DMS153 treated with DMSO at 0.1 percent for 48 hours (cell line): Measurements from ENCODE around the gene SH3BP1.
"Not testable (repeated sequence)": the region's sequence is repeated elsewhere in the genome, so short reads cannot be mapped to it uniquely, and the experiment has no call there.

Experiments used
- DNase-seq: peaks from one replicate; lab custom pipeline; 2025; ENCODE audit not compliant: unreplicated experiment; lab: John Stamatoyannopoulos, UW

SH3BP1 gene

DNA sequence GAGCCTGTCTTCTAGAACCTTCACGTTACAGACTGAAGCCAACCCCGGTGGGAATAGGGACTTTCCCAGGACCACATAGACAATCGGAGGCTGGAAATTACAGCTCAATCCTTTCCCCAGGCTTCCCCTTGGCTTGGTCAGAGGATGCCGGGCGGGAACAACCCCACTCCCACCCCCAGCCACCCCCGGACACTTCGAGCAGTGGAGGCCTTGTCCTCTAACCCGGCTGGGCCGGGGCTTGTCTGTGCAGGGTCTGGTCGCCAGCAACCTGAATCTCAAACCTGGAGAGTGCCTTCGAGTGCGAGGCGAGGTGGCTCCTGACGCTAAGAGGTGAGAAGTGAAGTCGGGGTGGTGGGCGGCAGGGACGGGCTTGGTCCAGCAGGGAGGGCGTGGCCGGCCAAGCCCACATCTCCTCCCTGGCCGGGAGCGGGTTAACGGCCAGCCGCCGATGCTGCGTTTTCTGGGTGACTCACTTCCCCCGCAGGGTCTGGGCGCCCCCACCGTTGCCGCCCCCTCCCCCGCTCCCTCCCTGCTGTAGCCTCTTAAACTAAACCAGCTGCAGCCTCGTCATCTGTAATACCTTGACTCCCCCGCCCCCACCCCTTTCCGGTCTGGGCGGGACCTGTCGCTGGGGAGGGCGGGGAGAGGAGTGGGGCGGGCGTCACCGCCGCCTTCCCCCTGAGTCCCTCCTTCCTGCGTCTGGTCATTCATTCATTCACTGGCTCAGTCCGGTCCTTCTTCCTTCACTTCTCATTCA is 37.4 kb downstream of the SH3BP1 start:
- DNase-seq = peak; percentile 66

DNA sequence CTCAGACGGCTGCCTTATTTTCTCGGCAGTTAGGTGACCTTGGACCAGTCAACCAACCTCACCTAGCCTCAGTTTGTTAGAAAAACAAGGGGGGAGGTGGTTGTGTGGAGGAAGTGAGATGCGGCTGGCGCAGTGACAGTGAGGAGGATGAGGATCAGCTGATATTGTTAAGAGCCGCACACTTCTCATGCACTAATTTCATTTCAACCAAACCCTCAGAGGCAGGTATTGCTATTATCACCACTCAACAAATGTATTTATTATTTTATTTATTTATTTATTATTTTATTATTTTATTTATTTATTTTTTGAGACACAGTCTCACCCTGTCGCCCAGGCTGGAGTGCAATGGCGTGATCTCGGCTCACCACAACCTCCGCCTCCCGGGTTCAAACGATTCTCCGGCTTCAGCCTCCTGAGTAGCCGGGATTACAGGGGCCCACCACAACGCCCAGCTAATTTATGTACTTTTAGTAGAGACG is 38.1 kb downstream of the SH3BP1 start:
- DNase-seq = no peak

DNA sequence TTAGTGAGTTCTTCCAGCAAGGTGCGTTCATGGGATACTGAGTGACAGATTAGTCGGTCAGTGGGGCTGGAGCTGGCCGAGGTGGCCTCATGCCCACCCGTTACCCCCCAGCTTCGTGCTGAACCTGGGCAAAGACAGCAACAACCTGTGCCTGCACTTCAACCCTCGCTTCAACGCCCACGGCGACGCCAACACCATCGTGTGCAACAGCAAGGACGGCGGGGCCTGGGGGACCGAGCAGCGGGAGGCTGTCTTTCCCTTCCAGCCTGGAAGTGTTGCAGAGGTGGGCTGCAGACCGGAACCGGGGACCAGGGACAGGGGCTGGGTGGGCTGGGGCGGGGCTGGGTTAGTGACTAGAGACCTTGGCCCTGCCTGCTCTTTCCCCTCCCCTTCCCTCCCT is 38.9 kb downstream of the SH3BP1 start:
- no peak for DNase-seq

DNA sequence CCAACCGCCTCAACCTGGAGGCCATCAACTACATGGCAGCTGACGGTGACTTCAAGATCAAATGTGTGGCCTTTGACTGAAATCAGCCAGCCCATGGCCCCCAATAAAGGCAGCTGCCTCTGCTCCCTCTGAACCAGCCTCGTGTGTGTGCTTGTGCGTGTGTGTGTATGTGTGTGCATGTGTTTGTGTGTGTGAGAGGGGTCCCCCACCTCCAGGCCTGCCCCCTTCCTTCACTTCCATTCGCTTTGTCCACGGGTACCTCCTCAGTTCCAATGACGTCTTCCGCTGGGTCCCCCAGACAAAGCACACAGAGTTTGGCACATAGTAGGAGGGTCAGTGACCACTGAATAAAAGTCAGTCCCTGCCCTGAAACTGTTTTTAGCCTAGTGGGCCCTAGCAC is 40.2 kb downstream of the SH3BP1 start:
- no peak for DNase-seq

DNA sequence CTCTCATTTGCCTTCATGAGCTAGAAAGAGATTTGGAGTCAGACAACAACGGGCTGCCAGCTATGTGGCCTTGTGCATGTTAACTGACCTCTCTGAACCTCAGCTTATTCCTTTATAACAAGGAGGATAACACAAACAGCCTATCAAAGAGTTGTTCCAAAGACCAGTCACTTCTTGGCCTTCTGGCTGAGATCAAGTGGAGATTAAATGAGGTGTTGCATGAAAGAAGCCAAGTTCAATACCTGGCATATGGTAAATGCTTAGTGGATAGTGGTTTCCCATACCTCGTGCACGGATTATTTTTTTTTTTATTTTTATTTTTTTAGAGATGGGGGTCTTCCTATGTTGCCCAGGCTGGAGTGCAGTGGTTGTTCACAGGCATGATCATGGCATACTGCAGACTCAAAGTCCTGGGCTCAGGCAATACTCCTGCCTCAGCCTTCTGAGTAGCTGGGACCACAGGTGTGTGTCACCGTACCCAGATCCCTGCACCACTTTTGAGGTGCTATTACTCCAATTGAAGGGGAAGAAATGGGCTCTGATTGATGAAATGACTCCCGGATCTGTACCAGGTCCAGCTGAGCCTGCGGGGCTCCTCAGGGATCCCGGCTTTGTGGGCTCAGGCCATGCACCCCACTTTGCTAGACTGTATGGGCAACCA is 40.9 kb downstream of the SH3BP1 start:
- no peak for DNase-seq

DNA sequence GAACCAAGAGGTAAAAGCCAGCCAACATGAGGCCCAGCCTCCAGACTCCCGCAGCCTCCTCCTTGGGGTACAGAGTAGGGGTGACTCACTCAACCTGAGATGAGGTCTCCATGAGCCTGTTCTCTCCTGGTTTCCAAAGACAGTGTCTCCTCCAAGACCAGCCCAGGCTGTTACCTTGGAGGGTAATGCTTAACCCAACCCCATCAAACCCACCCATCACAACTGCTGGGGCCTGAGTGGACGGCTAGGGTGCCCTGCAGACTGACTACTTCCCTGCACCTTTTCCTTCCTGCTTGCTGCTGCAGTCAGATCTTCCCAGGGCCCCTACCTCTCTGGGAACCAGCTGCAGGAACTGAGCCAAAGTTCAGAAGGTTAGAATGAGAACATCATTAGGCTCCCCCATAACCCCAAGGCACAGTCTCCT is 41.5 kb downstream of the SH3BP1 start:
- DNase-seq = no peak

DNA sequence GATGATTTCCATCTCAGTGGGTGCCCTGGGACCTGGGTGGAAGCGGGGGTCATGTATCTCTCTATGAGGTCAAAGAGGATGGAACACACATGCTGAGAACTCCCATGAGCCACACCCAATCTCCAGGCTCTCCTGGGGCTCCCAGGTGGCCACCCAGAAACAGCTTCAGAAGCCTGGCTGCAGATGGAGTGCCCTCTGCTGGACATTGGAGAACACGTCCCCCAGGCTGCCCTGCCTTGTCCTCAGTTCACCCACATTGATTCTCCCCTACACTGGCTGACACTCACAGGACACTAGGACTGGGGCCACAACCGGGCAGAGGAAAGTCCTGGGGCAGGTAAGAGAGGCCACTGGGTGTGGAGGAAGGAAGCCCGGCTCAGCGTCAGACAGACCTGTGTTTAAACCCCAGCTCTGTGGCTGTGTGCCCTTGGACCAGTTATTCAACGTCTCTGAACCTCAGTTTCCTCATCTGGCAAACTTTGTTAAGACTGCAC is 42.1 kb downstream of the SH3BP1 start:
- DNase-seq = peak; percentile 44

DNA sequence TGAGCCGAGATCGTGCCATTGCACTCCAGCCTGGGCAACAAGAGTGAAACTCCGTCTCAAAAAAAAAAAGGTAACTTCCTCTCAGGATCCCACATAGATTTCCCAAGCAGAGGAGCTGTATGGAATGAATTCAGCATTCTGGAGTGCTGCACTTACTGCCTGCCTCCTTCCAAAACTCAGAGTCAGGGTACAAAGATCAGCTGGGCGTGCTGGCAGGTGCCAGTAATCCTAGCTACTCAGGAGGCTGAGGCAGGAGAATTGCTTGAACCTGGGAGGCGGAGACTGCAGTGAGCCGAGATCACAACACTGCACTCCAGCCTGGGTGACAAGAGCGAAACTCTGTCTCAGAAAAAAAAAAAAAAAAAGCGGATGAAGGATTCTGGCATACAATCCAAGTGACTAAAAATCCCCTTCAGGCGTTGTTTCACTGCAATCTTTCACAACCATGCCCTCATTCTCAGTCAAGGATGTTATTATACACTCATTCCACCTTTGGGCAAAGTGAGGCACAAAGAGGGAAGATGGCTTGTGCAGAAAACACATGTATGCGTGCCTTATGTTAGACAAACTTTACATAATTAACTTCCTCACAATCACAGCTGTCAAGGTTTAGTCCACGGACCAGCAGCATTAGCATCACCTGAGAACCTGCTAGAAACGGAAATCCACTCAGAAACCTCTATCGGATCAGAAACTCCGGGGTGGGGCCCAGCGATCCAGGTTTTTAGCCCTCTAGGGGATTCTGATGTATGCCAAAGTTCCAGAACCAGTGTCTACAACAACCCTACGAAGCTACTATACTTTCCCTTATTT is 45.5 kb downstream of the SH3BP1 start:
- no peak for DNase-seq

DNA sequence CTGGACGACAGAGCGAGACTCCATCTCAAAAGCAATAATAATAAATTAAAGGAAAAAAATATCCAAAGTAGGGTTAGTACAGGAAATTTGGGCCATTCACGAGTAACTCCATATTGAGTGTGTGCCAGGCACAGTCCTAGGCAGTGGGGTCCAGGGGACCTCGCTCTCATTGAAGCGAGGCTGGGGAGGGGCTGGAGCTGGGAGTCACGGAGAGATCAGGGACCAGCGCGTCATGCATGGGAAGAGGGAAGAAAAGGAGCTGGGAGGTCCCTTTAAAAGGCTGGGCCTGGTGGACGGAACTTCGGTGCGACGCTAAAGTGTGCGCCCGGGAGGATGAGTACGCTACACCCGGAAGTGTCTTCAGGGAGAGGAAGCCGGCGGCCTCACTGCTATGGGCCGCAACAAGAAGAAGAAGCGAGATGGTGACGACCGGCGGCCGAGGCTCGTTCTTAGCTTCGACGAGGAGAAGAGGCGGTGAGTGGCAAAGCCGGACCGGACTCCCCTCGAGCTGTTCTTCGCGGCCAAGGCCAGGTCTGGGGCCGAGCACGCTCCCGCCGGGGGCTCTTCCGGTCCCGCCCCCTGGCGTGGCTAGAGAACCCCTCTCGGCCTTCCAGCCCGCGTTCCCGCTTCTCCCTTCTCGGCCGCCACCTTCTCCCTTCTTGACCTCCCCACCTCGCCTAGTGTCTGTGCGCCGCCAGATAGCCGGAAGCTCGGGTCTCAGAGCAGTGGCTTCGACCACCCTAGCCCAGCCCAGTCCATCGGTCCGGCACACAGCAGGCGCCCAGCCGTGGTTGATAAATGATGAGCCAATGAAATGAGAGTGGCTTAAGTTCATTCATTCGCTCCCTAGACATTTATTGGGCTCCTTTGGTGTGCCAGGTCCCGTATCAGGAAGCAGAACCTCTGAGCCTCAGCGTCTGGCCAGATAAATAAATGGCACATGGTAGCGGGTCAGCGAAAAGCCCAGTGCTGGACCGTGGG is 46.8 kb downstream of the SH3BP1 start, which contains the start of gene NOL12:
Gene NOL12, plus strand, starts transcription at position 342 of the 981 bp plus-strand sequence. Its CDS starts 50 bp downstream, at position 392.
- peak; percentile 82 for DNase-seq

DNA sequence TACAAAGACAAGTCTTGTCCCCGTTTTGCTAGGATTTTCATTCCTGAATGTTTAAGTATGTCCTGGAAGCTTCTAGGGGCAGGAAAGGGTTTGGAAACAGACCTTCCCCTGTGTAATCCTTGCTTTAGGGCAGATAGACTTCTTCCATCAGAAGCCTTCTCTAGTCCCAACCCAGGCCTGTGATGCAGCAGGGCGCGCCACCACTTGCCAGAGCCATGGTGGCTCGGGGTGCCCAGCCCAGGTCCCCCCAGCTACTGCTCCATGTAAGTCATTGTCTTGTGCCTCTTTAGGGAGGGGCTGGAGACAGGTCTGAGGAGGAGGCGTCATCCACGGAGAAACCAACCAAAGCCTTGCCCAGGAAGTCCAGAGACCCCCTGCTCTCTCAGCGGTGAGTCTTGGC is 50.9 kb downstream of the SH3BP1 start:
- no peak for DNase-seq

DNA sequence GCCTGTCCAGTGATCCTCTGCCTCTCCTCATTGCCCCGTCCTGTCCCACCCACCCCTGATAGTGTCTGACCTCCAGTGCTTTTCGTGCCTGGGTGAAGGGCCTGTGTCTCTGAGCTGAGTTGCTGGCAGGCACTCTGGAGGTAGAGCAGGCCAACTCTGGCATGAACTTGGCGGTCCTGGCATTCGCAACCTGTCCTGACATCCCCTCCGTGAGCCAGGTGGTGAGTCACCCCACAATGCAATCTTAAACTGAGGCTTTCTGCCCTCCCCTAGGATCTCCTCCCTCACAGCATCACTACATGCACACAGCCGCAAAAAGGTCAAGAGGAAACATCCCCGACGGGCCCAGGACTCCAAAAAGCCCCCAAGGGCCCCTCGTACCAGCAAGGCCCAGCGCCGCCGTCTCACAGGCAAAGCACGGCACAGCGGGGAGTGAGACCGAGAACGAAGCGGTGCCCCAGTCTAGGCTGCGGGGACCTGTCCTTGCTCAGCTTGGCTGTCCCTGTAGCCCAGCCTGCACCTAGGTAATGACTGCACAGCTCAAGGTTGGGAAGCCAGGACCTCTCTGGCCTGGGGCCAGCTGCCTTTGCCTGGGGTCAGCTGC is 51.5 kb downstream of the SH3BP1 start:
- no peak for DNase-seq

DNA sequence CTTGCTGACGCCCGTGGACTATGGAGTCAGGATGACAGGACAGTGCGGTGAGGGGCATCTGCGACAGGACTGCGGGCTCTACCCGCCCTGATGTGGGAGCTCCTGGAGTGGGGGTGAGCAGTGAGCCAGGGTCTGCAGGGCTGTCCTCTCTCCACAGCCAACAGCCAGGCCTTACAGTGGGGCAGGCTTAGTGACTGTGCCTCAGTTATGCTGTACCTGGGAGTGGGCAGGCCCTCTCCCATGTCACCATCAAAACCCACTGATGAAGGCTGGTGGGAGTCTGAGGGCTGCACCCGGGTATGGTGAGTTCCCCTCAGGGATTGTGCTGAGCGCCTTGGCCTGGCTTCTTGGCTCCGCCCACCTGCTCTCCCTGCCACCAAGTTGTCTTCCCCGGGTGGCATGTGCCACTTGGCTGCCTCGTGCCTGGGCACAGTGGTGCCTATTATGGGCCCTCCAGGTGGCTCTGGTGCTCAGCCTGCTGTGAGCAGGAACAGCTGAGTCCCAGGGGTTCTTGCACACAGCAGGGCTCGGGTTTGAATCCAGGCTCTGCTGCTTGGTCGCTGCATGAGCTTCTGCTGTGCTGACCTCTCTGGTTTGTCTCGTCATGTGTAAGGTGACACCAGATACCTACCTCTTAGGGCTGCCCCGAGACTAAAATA is 53.3 kb downstream of the SH3BP1 start:
- no peak for DNase-seq

DNA sequence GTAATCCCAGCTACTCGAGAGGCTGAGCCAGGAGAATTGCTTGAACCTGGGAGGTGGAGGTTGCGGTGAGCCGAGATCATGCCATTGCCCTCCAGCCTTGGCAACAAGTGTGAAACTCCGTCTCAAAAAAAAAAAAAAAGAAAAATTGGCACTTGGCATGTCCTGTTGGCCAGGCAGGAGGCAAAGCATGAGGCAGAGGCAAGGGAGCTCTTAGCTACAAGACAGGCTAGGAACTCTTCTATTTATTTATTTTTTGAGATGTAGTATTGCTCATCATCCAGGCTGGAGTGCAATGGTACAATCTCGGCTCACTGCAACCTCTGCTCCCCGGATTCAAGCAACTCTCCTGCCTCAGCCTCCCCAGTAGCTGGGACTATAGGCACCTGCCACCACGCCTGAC is 54.7 kb downstream of the SH3BP1 start:
- DNase-seq = not testable (repeated sequence)

DNA sequence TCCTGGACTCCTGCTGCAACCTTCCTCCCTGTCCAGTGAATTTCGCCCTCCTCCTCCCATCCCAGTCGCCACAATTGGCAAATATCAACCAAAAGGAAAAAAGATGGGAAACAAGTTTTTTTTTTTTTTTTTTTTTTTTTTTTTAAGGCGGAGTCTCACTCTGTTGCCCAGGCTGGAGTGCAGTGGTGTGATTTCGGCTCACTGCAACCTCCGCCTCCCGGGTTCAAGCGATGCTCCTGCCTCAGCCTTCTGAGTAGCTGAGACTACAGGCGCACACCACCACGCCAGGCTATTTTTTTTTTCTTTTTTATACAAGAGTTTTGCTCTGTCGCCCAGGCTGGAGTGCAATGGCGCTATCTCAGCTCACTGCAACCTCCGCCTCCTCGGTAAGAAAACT is 56.8 kb downstream of the SH3BP1 start:
- not testable (repeated sequence) for DNase-seq

DNA sequence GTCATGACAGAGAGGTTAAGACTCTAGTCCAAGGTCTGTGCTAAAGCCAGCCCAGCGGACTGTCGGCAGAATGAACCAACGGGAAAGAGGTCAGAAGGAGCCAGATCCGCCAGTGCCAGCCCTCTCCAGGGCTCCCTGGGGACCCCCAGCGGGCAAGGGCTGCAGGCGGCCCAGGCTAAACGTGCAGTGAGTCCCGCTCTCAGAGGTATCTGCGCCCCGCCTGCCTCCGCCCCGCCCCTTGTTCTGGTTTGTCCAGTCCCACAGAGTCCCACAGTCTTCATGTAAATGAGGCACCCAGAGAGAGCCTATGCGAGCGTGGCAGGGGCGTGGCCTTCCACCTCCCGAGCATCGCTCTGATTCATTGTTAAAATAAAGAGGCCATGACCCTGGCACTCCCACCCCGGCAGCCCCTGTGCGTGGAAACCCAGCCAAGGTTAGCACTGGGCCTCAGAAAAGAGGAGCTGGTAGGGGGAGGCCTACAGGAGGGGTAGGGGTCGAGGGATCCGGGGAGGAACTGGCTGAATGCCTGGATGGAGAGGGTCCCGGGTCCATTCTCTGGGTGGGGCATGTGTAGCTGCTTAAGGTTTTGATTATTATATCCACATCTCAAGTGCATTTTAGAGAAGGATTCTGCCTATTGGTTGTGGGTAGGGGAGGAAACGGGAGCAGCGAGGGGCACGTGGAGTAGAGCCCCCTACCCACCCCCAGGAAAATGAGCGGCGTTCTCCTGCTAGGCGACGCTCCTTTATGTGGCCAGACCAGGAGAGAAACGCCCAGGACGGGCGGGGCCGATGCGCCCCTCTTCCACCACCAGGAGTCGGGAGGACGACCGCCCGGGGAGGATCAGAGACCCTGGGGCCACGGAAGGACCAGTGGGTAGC is 57.4 kb downstream of the SH3BP1 start, which contains the start of gene TRIOBP:
Gene TRIOBP, plus strand, starts transcription at position 392 of the 881 bp plus-strand sequence. CDS start 4,318 bp downstream, outside the sequence.
- peak; percentile 86 for DNase-seq

DNA sequence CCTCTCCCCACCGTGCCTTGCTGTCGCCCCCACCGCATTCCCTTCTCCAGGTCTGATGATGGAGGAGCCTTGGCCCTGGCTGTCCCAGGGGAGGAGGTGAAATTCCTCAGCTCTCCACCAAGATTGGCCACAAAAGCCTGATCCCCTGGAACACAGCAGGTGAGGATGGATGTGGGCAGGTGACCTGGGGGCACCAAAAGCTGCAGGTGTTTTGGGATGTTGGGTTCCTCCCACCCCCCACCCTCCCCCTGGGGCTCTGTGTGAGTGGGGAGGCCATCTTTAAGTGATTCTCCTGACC is 58.0 kb downstream of the SH3BP1 start:
- no peak for DNase-seq

DNA sequence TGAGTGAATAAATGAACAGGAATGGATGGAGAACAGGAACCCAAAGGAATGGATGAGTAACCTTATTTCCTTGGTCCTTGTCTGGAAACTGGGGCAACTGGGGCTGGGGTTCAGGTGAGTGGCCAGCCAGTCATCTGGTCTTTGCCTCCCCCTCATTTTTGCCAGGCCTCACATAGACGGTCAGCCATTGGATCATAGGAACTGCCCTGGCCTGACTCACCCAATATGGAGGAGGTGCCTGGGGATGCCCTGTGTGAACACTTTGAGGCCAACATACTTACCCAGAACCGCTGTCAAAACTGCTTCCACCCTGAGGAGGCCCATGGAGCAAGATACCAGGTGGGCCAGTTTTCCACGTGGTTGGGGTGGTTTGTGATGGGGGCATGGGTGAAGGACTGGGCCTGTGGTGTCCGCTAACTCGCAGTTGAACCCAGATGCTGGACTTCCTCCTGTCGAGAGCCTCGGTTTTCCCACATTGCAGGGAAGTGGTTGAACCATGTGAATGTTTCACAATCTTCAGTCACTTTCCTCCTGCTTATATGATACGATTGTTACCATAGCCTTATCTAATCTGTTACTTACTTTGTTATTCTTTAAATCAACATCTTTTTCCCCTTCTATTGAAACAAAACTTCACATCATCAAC is 61.8 kb downstream of the SH3BP1 start:
- no peak for DNase-seq

DNA sequence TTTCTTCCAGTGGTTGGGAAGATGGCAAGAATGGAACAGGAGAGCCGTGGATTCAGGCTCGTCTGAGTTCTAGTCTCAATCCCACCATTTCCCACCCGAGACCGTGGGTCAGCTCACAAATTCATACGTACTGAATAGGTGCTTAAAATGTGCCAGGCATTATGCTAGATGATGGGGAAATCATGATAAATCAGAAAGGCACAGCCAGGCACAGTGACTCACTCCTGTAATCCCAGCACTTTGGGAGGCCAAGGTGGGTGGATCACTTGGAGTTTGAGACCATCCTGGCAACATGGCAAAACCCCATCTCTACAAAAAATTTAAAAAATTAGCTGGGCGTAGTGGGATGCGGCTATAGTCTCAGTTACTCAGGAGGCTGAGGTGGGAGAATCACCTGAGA is 64.4 kb downstream of the SH3BP1 start:
- no peak for DNase-seq
